ENCODE measurements around the gene ENTPD2. TPM values are rescaled to one million over a fixed set of nuclear protein-coding genes. Genes with fewer than 3 reads are reported as not detected.

ENTPD2 gene
- total and polyA plus RNA-seq, 2 of the 4 experiments (the other 2 are of a cell fraction) = not detected

DNA sequence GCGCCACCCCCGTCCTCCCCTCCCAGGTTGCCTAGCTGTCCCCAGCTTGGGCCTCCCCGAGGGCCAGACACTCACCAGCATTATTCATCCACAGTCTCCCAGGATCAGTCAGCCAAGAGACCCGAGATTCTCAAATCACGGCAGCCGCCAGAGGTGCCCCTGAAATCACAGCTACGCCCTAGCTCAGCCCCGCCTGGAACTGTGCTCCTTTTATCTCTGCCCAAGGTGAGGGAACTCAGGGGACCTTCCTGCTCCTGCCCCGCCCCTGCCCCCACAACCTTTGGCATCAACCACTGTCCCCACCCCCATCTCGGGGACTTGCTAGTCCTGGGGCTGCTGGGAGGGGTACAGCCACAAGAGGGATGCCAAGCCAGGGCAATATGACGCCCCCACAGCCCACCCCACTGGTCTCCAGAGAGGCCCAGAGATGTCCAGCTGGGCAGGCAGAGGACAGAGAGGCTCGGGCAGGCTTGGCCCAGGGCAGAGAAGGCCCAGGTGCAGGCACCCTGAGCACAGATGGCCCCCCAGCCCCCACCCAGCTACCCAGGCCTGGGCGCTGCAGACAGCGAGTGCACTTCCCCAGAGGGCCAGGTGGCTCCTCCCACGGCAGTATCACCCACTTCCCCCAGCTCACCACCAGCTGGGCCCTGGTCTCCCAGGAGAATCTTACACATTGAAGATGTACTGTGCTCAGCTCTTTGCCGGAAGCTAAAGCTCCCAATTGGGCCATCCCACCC is 21.8 kb downstream of the ENTPD2 start, which contains the start of gene FUT7:
Gene FUT7, minus strand, starts transcription at position 185 of the 737 bp plus-strand sequence. Its CDS starts 97 bp downstream, at position 88.
- Histone ChIP-seq H3K4ac (ENCODE audit: low read depth, low read length) (no peak within 1 kb of the TSS), H2AK9ac (replicated peaks; ENCODE audit: low read depth, low read length, poor library complexity) (no peak within 1 kb of the TSS), H3K18ac (ENCODE audit: low read depth, low read length) (no peak within 1 kb of the TSS), H3K9ac (ENCODE audit: low read depth, low read length) (no peak within 1 kb of the TSS), H4K20me1 (ENCODE audit: insufficient read depth, low read length) (no peaks in the 10 kb centered on the region; the same call in 1 of the 2 replicates), H3K9me1 (ENCODE audit: insufficient read depth, low read length) (no peaks in the 10 kb centered on the region), H2BK120ac (ENCODE audit: low read depth, low read length) (no peak within 1 kb of the TSS), H3K27me3 (ENCODE audit: control insufficient read depth, insufficient read depth, low read length) (peaks cover 2% of the 10 kb centered on the region; the same call in 1 of the 2 replicates), H4K8ac (ENCODE audit: low read depth in 2 of 2, low read length in 2 of 2) (no peak within 1 kb of the TSS), H2AFZ (replicated peaks; ENCODE audit: low read length, poor library complexity) (no peak within 1 kb of the TSS), H3K36me3 (ENCODE audit: control insufficient read depth, insufficient read depth, low read length) (no peaks in the 10 kb centered on the region), H2AK5ac (ENCODE audit: low read depth, low read length) (no peak within 1 kb of the TSS), H4K5ac (ENCODE audit: low read depth, low read length) (no peak within 1 kb of the TSS), H3K23ac (ENCODE audit: low read depth, low read length) (no peak within 1 kb of the TSS), H2BK15ac (ENCODE audit: low read depth, low read length) (no peak within 1 kb of the TSS), H3K9me3 (ENCODE audit: control insufficient read depth, insufficient read depth, low read length) (no peaks in the 10 kb centered on the region), H2BK20ac (ENCODE audit: low read depth, low read length) (no peak within 1 kb of the TSS), H3K27ac (ENCODE audit: insufficient read depth, low read length) (no peak within 1 kb of the TSS), H2BK5ac (ENCODE audit: low read depth, low read length, poor library complexity, severe bottlenecking) (no peak within 1 kb of the TSS), H3K4me1 (ENCODE audit: control insufficient read depth, insufficient read depth, low read length) (peaks cover 5% of the 10 kb centered on the region), H3K79me1 (ENCODE audit: low read depth in 1 of 2, low read length in 2 of 2) (peaks cover 0 to 6% of the 10 kb centered on the region in 2 experiments; a peak in 1 of 4 replicates), H4K91ac (ENCODE audit: insufficient read depth, low read depth, low read length) (no peak within 1 kb of the TSS), H3K14ac (replicated peaks; ENCODE audit: low read depth, low read length) (no peak within 1 kb of the TSS), H3K56ac (ENCODE audit: extremely low read depth, insufficient read depth, low read length) (no peak within 1 kb of the TSS), H3K4me2 (ENCODE audit: low read depth, low read length) (no peak within 1 kb of the TSS), H3K4me3 (ENCODE audit: insufficient read depth, low read depth, low read length) (no peak within 1 kb of the TSS)
- CTCF ChIA-PET = no interaction called here
- no TSS peak for BruUV-seq (replicated peaks)
- ATAC-seq (ENCODE audit: low read depth) = no peak
- DNase-seq = no peak
- intact Hi-C loops (cut with micrococcal nuclease) (no loop called here), in situ Hi-C loops (cut with MboI; ENCODE audit: low sequenced_read_pairs) (loop anchor here (10.0 kb wide), 1 partner anchor 247 kb away; no protein-coding TSS in a partner anchor), dilution Hi-C loops (cut with HindIII; ENCODE audit: low sequenced_read_pairs, unreplicated experiment) (no loop called here)
- POLR2A ChIA-PET (ENCODE audit: unreplicated experiment) = no interaction called here
- TF ChIP-seq, protein P1, sequence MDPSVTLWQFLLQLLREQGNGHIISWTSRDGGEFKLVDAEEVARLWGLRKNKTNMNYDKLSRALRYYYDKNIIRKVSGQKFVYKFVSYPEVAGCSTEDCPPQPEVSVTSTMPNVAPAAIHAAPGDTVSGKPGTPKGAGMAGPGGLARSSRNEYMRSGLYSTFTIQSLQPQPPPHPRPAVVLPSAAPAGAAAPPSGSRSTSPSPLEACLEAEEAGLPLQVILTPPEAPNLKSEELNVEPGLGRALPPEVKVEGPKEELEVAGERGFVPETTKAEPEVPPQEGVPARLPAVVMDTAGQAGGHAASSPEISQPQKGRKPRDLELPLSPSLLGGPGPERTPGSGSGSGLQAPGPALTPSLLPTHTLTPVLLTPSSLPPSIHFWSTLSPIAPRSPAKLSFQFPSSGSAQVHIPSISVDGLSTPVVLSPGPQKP (IDR thresholded peaks at IDR 0.05; ENCODE audit: borderline replicate concordance, low read depth, low read length) = no peak
- no peak for TF ChIP-seq FOS (IDR thresholded peaks at IDR 0.05; ENCODE audit: low read depth, low read length)
- TF ChIP-seq POLR2A (IDR thresholded peaks at IDR 0.05; ENCODE audit: low read depth, low read length) = no peak
- TF ChIP-seq MXI1 (IDR thresholded peaks at IDR 0.05; ENCODE audit: borderline replicate concordance, low read depth, low read length) = no peak
- TF ChIP-seq CEBPB (IDR thresholded peaks at IDR 0.05; ENCODE audit: low read depth, low read length) = no peak
- TF ChIP-seq RCOR1 (IDR thresholded peaks at IDR 0.05; ENCODE audit: insufficient replicate concordance, low read length) = no peak
- TF ChIP-seq, protein P2, sequence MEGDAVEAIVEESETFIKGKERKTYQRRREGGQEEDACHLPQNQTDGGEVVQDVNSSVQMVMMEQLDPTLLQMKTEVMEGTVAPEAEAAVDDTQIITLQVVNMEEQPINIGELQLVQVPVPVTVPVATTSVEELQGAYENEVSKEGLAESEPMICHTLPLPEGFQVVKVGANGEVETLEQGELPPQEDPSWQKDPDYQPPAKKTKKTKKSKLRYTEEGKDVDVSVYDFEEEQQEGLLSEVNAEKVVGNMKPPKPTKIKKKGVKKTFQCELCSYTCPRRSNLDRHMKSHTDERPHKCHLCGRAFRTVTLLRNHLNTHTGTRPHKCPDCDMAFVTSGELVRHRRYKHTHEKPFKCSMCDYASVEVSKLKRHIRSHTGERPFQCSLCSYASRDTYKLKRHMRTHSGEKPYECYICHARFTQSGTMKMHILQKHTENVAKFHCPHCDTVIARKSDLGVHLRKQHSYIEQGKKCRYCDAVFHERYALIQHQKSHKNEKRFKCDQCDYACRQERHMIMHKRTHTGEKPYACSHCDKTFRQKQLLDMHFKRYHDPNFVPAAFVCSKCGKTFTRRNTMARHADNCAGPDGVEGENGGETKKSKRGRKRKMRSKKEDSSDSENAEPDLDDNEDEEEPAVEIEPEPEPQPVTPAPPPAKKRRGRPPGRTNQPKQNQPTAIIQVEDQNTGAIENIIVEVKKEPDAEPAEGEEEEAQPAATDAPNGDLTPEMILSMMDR (conservative IDR thresholded peaks at IDR 0.05; ENCODE audit: low read depth, low read length) = no peak
- TF ChIP-seq BHLHE40 (IDR thresholded peaks at IDR 0.05; ENCODE audit: low read depth, low read length) = no peak
- no peak for TF ChIP-seq NFE2L2 (IDR thresholded peaks at IDR 0.05; ENCODE audit: low read depth, low read length)
- no peak for TF ChIP-seq SMC3 (IDR thresholded peaks at IDR 0.05; ENCODE audit: low read depth, low read length)
- no peak for TF ChIP-seq RFX5 (IDR thresholded peaks at IDR 0.05; ENCODE audit: low read depth, low read length)
- 36% methylated on average over 5 of the region's 16 CpGs; no CpG with 5 or more reads in 1 of the 2 experiments for WGBS, 2 experiments (ENCODE audit: extremely low coverage in 2 of 2, insufficient read length in 1 of 2)

Measured in IMR-90 (cell line).